Activated effector memory CD4-positive, alpha-beta T cell treated with anti-CD3 and anti-CD28 coated beads, Interleukin-2, amount 50 U/mL, for 16 hours (primary cell): ENCODE data around the gene CHURC1.
A peak's percentile ranks its signal among the peaks of the same experiment; 100 is the strongest.

Experiments
- DNase-seq: peaks from one replicate; pipeline ENCODE4 v3.0.0-alpha.2; 2020

Gene CHURC1

DNA sequence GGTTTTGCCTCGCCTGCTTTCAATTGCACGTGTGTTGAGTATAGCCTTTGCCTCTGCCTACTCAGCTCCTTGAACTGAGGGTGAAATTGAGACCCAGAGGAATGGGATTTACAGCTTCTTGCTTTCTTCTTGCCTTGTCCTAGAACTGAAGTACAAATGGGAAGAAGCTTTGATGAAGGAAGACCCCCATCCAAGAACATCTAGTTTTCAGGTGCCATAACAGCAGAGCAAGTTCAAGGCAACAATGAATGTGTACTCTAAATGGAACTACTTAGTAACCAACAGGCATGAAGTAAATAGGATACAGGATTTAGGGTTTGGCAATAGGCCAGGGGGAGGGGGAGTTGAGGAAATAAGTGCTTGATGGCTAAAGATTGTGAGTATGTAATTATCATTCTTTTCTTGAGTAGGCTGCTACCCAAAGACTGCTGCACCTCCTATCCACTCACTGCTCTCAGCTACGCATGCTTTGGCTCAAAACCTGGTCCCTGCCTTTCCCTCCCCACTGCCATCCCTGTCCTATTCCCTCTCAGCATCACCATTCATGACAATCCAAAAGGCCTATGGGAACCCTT lies 26.2 kb downstream of the CHURC1 start:
- no peak for DNase-seq

DNA sequence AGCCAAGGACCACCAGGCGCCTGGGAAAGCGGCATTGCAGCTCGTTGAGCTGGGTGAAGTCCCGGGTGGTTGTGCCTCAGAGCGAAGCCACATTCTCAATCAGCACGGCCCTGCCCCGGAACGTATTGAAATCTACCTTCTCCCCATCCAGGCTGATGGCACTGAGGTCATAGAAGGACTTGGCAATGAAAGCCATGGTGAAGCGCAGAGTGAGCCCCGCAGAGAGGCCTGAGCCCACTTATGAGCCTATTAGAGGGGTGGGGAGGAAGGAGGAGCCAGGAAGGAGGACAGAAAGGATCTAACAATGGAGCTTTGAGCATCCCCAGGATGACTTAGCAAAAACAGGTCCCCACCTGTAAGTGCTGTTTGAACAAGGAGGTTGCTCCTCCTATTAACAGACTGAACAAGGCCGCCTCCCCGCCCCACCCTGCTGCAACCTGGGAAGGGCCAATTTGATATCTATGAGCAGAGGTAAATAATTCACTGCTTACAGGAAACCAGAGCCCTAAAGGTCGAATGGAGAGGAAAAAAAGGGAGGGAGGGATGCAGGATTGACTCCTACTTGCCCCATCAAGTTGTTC lies 28.4 kb downstream of the CHURC1 start, which contains the start of gene GPX2:
GPX2 (minus strand) TSS at position 215 of the 581 bp plus-strand sequence; CDS start at position 196, 19 bp downstream.
- DNase-seq = no peak

DNA sequence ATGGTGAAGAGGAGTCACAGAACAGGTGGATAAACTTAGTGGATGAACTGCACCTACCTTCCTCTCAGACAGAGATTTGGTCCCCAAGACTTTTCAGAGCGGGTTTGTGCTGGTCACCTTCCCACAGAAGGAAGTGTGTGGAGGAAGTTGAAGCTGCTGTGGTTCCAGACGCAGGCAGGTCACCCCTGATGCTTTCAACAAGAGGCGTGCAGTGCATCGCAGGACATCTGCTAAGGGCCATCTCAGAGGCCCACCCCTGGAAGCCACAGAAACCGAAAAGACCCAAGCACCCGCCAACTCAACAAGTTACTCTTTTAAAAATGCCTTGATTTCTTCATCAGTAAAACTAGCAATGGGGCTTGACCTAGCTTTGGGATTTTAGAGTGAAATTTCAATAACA lies 29.3 kb downstream of the CHURC1 start:
- no peak for DNase-seq

DNA sequence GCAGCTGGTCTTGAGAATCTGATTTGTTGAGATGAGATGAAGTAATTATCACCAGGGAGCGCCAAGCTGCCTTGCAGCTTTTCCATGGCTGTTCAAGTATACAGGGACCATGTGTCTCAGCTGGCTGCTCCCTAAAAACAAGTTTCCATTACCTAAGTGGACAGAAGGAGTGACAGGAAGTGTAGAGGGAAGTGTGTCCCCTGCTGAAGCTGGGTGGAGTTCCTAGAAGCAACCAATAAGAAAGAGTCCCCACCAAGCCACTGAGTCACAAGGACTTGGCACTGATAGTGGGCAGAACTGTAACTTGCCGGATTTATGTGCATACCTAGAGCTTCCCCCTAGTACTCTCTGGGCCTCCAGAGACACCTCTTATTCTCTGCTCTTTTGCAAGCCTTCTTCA lies 29.8 kb downstream of the CHURC1 start:
- DNase-seq = no peak

DNA sequence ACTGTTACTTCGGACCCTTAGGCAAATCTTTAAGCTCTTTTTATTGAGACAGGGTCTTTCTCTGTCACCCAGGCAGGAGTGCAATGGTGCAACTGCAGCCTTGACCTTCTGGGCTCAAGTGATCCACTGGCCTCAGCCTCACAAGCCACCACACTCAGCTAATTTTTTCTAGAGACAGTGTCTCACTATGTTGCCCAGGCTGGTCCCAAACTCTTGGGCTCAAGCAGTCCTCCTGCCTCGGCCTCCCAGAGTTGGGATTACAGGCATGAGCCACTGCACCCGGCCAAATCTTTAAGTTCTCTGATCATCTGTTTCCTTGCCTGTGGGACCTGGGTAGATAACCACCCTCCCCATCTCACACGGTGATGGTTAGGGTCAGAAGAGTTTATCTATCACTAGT lies 30.6 kb downstream of the CHURC1 start:
- DNase-seq = no peak

DNA sequence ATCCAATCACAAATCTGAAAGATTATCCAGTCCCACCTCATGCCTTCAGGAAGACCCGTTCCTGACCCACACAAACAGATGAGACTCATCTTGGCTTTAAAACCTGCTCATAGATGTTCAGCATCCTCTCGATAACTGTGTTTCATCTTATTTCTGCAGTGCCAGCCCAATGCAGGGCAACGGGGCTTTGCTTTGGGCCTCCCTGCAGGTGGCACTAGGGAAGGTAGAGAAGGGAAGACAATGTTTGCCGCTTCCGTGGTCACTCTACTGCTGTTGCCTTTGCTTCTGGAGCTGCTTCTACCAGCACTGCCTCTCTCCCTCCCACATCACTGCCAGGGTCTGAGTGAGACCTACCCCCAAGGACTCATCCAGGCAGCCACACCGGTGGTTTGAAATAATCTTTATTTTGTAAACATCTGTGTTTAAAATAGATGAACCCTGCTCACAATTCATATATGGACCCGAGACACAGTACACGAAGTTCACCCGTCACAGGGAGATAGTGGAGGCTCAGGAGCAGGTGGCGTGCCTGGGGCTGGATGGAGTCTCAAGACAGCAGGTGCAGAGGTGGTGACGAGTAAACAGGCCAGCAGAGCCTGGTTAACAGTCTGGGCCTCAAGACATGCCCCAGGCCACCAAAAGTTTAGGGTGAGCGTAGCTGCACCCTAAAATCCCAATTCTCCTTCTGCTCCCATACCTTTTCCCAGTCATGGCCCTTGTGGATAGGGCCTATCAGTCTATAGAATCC lies 31.4 kb downstream of the CHURC1 start:
- DNase-seq = no peak

DNA sequence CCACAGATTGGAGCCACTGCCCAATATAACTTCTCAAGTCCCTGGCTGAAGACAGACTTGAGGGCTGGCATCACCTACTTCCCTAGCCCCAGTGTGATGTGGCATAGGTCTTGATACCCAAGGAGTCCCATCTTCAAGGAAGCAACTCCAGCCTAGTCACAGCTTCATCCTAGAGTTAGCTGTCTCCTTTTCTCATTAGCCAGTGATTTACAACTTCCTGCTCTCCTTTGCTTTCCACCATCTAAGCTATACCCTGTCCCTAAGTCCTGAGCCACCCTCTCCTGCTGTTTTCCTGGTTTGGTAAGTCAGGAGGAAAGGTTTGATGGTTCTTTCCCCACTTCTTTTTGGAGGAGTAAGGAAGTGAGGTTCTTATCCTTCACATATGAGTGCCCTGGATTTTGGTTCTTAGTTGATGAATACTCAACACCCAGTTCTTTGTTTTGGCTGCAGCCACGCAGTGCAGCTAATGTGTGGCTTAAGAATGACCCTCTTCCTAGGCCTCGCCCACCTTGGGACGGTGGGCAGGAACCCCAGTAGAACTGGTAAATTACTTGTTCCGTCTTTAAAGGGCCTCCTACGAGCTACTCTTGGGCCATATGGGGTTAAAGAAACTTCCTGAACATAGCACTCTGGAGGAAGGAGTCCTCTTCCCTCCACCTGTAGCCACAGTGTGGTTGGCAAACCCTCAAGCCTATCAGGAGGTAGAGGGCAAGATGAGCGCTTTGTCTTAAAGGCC lies 32.2 kb downstream of the CHURC1 start:
- DNase-seq = no peak

DNA sequence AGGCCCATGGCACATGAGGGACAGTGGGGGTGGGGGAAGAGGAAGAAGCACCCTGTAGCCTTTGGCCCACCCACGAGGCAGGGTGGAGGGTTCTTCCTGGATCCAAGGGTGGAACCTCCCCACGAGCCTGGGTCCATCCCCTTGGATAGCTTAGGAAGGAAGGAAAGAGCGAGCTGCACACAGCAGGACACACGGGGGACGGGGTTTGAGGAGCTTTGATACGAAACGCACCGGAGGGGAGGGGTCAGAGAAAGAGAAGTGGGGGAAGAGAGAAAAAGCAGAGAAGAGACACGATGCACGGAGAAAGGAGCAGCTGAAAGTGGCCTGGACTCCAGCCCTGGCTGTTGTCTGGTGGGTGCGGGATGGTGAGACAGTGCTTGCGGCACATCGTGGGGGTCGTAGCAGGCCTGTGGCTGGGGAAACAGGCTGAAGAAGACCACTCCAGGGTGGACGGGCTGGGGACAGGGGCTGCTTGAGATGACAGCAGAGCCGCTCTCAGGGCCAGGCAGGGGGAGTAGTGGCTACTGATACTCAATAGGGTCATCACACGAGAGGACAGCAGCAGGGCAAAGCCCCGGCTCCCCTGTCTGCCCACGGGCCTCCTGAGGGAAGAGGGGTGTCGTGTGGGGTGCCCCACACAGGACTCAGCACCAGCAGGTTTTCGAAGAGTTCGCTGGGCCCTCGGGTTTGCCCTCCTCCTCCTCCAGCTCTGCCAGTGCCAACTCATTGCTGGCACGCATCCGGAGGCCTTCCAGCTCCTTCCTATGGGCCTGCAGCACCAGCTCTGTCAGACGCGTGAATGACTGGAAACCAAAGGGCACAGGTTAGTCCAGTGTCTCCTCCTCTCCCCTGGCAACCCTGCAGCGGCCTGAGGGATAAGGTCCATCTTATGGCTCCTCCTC lies 33.7 kb downstream of the CHURC1 start:
- no peak for DNase-seq

DNA sequence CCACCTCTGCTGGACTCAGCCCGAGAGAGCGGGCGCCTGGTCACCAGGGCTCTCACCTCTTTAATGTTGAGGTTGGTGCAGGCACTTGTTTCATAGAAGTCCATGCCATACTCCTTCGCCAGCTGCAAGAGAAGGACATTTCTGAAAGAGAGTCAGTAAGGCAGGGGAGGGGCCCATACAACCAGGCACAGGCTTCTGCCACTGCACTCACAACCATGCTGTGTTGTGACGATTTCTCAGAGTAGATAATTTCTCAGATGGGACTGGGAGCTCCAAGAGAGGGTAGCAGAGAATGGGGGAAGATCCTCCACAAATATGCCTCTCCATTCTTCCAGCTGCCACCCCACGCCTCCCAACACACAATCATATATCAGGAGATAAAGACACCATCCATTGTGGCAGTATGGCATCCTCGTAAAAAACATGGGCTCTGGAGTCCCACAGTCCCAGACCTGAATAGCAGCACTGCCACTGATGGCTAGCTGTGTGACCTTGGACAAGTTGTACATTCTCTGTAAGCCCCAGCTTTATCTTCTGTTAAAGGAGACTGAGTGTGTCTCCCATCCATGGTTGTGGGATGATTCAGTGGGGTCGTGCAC lies 34.5 kb downstream of the CHURC1 start:
- DNase-seq = no peak

DNA sequence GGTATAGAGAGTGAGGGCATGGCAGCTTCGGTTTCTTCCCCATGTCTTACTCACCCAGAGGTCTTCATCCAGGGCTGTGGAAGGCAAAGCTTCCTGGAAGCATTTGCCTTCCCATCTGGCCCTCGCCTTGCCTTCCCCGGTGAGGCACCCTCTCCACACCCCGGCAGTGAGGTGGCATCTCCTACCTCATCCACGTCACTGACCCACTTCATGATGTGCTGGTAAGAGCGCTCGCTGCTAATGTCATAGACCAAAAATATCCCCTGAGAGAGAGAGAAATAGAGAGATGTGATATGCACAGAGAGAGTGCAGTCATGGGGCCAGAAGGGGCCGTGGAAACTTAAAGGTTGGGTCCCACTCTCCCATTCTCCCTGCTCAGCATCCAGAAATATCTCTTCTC lies 36.6 kb downstream of the CHURC1 start:
- DNase-seq = no peak

DNA sequence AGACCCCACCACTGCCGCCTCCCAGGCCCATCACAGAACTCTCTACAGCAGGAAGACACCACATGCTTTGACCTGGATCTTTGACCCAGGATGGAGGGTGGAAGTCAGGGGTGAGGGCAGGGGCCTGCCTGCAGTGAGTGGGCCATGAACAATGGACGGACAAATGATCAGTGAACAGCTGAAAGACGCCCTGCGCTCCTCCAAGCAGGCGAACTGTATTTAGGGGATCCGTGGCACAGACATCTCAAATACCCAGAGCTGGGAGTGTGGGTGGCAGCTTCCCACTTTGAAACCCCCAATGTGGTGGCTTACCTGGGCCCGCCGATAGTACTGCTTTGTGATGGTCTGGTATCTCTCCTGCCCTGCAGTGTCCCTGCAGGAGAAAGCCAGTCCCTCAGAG lies 37.0 kb downstream of the CHURC1 start:
- no peak for DNase-seq

DNA sequence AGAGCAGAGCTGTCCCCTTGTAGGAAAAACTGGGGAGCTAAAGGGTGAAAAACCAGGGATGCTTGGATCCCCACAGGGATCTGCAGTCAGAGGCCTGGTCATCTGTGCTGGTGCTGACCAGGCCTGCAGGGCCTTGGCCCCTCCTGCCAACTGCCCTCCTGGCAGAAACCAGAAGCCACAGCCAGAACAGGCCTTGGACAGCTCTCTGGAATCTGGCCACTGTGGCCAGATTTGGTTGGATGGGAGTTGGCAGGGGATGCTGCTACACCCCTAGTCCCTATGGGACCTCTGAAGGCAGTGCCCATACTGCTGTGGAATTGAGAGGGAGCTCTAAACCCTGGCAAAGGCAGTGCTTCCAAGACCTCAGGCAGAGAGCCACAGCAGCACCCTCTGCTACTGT lies 37.5 kb downstream of the CHURC1 start:
- DNase-seq = peak; percentile 37

DNA sequence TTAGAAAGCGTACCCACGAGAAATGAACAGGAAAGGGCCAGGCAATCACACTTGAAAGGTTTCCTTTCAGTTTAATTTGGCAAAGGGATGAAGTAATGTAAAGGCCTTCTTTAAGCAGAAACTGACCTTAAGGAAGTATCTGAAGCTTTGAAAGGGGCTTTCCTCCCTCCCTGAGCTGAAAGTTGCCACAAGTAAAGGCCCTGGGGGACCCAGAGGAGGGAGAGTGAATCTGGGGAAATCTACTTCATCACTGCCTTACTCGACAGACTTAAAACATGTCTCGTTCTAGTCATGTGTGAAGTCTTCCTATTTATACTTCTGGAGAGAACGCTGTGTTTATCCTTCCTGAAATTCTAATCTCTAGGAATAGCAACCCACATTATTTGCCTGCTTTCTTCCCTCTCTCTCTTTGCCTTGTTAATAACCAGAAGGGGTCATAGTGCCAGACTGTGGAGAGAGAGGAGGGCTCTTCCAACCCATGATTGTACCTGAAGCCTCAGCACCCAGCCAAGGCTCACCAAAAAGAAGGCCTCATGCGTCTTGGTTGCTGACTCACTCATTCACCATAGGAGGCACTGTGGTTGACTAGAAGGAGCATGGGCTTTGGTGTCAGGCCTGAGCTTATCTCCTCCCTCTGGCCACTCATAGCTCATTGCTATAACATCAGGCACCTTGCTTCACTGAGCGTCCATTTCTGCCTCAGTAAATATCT lies 38.5 kb downstream of the CHURC1 start:
- DNase-seq = peak; percentile 47

DNA sequence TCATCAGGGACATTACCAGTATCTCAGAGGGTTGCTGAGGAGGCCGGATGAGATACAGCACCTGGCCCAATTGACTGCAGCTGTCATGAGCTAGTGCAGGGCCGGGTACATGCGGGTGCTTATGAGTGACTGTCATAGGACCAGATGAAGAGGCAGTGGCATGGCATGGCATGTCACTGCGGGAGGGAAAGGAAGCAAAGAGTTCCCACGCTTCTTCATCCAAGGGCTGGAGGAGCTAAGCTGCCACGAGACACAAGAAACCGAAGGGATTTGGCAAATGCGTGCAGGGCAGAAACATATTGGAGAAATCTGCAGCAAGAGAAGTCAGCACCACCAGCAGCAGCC lies 39.0 kb downstream of the CHURC1 start:
- peak; percentile 12 for DNase-seq

DNA sequence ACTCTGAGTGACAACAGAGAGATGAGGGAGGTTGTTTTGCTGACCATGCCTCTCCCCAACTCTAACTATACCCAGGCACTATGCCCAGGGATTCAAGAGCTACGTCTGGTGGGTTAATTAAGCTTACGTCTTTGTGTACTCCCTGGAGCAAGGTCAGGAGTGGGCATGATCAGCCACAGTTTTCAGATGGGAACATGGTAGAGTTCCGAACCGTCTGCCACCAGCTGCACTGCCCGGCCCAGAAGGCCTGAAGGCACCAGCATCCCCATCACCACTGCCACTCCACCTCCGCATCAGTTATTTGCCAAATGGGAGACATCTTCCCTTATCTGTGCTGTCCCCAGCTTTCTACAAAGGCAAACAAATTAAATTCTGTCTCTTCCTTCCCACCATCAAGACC lies 39.4 kb downstream of the CHURC1 start:
- peak; percentile 38 for DNase-seq

DNA sequence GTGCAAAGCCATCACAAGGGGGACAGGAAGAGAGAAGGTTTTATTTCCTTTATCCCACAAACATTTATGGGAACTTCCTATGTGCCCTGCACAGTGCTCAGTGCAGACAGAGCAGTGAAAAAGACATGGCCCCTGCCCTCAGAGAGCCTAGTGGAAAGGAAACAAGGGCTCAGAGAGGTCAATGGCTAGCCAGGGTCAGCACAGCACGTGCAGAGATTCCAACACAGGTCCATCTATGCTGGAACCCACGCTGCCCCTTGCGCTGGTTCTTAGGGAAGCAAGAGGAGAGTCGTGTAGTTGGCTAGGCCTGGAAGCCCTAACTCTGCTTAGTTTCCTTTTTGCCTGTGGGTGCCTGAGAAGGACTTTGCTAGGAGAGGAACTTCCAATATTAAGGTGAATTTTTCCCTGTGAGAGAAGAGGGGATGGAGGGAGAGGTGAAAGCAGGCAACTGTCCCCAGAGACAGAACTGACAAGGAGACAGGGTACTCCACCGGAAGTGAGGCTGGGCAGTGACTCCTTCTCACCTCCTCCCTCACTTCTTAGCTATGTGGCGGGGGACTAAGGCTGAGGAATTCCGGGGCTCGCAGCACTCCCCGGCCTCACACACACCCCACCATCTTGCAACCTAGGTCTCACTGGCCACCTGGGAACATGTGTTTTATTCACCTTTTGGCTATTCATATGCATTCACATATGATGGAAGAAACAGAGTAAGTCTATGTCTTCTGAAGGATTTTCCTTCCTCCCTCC lies 40.4 kb downstream of the CHURC1 start:
- DNase-seq = peak; percentile 39

DNA sequence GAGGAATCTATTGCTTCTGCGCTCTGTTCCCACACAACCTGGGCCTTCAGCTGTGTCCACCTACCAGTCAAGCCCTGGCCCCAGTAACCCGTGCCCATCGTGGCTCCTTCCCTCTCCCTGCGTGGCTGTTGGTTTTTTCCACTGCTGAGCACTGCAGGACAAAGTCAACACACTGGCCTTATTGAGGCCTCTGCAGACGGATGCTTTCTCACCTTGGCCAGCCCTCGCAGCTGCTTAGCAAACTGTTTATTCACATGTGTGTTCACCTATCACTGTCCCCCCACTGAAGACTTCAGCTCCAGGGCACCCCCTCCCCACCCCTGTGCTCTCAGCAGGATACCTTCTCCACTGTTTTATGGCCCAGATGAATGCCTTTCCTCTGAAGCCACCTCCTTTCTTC lies 41.0 kb downstream of the CHURC1 start:
- DNase-seq = peak; percentile 38

DNA sequence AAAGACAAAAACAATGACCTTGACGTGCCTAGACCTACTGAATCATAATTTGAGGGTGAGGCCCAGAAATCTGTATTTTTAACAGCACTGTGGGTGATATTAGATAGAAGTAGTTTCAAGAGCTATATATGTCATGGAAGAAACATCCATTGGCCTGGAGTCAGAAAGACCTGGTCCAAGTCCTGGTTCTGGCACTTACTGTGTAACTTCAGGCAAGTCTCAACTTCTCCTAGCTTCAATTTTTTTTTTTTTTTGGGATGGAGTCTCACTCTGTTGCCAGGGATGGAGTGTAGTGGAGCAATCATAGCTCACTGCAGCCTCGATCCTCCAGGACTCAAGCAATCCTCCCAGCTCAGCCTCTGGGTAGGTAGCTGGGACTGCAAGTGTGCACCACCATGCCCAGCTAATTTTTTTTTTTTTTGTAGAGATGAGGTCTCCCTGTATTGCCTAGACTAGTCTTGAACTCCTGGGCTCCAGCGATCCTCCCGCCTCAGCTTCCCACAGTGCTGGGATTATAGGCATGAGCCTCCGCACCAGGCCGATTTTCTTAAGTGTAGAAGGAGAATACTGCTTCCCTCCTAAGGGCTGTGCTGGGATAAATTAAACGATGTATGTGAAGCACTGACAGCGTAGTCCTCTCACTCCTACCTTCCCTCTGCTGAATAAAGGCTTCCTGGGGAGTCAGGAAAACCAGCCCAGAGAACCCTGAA lies 42.6 kb downstream of the CHURC1 start:
- DNase-seq = no peak

DNA sequence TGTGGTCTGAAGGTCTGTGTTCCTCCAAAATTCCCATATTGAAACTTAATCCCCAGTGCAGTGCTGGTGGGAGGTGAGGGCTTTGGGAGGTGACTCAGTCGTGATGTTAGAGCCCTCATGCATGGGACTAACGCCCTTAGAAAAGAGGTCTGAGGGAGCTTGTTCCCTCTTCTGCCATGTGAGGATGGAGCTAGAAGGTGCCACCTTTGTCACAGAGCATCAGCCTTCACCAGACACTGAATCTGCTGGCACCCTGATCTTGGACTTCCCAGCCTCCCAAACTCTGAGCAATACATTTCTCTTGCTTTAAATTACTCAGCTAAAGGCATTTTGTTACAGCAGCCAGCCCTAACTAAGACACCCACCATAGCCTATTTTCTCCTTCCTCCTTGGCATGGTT lies 43.9 kb downstream of the CHURC1 start:
- DNase-seq = no peak

DNA sequence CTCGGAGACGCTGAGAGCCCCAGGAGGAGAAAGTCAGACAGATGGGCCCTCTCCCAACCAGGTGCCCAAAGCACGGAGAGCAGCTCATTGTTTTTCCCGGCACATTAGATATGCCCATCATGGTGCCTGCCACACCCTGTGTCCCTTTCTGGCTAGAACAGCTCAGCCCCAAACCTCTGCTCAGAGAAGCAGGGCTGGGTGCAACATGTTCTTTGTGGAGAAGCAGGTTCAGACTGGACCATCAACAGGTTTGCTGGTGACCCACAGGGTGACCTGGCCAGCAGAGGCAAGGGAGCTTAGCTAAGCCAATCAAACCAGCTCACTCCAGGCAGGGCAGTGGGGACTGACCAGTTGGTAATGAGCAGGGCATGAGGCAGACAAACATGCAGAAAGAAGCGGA lies 44.5 kb downstream of the CHURC1 start:
- DNase-seq = no peak
